IPS-20b (cell line): Measurements from ENCODE around the gene HTR2A.

Source experiments
- H3K27ac ChIP-seq: one replicate; pipeline ENCODE4 v1.5.1; 2013; ENCODE audit warnings: low read length
- H3K27me3 ChIP-seq: 2 replicates; pipeline ENCODE4 v1.6.1; 2013; ENCODE audit warnings: mild to moderate bottlenecking, low read length, inconsistent platforms; ENCODE audit not compliant: insufficient read depth
- H3K36me3 ChIP-seq: 2 replicates; pipeline ENCODE4 v1.6.1; 2013; ENCODE audit warnings: low read depth, mild to moderate bottlenecking, inconsistent platforms, low read length, moderate library complexity; ENCODE audit not compliant: insufficient read depth
- H3K4me1 ChIP-seq: 2 replicates; pipeline ENCODE4 v1.6.1; 2013; ENCODE audit warnings: mild to moderate bottlenecking, control low read depth, inconsistent platforms, low read length, moderate library complexity; ENCODE audit not compliant: insufficient read depth
- H3K4me3 ChIP-seq: 2 replicates; pipeline ENCODE4 v1.5.1; 2013; ENCODE audit warnings: mild to moderate bottlenecking, low read length, inconsistent platforms
- H3K9ac ChIP-seq: 2 replicates; pipeline ENCODE4 v1.6.1; 2013; ENCODE audit warnings: low read depth, mild to moderate bottlenecking, inconsistent platforms, low read length, moderate library complexity
- H3K9me3 ChIP-seq: 2 replicates; pipeline ENCODE4 v1.6.1; 2013; ENCODE audit warnings: mild to moderate bottlenecking, low read depth, low read length, inconsistent platforms; ENCODE audit not compliant: insufficient read depth

HTR2A gene

DNA sequence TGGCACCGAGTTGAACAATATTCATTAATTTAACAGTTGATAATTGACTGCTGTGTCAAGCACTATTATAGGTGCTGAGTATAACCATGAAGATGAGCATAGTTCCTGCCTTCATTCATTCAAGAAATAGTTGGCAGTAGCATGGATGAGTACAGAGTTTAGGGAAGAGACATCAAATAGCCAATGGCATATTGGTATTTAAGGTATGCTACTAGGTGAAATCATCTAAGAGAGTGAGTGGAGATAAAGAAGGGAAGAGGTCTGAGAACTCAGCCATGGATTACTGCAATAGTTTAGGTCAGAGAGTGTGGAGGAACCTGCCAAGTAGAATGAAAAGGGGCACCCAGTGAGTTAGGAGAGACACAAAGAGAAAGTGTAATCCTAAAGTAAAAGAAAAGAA, 4.9 kb upstream of the HTR2A start:
- H3K27ac ChIP-seq, result no peak overlapping the region
- H3K9ac ChIP-seq, result no peak overlapping the region
- H3K9me3 ChIP-seq, result no peaks in the 10 kb centered on the region
- no peaks in the 10 kb centered on the region for H3K27me3 ChIP-seq
- H3K36me3 ChIP-seq, result no peaks in the 10 kb centered on the region
- no peak overlapping the region for H3K4me3 ChIP-seq
- no peaks in the 10 kb centered on the region; the same call in 1 of the 2 replicates for H3K4me1 ChIP-seq

DNA sequence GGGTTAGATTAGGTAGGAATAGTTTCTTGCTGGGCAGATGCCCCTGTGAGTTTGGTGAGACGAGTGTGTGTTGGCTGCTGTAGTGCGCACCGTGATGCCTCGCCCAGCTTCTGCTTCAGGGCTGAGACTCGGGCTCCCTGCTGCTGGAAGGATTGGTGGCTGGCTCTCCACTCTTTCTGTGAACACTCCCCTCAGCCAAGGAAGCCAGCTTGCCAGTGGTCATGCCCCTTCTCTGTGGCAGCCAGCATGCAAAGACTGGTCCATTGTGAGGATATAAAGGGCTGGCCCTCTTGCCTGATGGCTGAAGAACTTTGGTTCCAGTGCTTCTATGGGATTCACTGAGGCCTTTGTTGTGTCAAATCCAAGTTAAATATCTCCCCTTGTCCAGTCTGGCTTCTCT, 2.9 kb upstream of the HTR2A start:
- Histone ChIP-seq H3K27ac (no peak overlapping the region), H3K27me3 (no peaks in the 10 kb centered on the region), H3K9me3 (no peaks in the 10 kb centered on the region), H3K9ac (no peak overlapping the region), H3K36me3 (no peaks in the 10 kb centered on the region), H3K4me3 (no peak overlapping the region), H3K4me1 (peaks cover 5% of the 10 kb centered on the region; the same call in 1 of the 2 replicates)

DNA sequence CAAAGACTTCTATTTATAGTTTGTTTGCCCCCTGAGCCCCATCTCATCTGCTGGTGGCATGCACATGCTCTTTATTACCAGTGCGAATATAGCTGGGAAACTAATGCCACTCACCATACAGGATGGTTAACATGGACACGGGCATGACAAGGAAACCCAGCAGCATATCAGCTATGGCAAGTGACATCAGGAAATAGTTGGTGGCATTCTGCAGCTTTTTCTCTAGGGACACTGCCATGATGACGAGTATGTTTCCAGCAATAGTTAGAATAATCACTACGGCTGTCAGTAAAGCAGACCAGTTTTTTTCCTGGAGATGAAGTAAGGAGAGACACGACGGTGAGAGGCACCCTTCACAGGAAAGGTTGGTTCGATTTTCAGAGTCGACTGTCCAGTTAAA, 1.5 kb downstream of the HTR2A start:
- no peak overlapping the region for H3K4me3 ChIP-seq
- no peaks in the 10 kb centered on the region for H3K36me3 ChIP-seq
- H3K4me1 ChIP-seq, result peaks cover 16% of the 10 kb centered on the region; the same call in 1 of the 2 replicates
- H3K9ac ChIP-seq, result no peak overlapping the region
- peaks cover 11% of the 10 kb centered on the region for H3K27me3 ChIP-seq
- H3K9me3 ChIP-seq, result no peaks in the 10 kb centered on the region
- no peak overlapping the region for H3K27ac ChIP-seq

DNA sequence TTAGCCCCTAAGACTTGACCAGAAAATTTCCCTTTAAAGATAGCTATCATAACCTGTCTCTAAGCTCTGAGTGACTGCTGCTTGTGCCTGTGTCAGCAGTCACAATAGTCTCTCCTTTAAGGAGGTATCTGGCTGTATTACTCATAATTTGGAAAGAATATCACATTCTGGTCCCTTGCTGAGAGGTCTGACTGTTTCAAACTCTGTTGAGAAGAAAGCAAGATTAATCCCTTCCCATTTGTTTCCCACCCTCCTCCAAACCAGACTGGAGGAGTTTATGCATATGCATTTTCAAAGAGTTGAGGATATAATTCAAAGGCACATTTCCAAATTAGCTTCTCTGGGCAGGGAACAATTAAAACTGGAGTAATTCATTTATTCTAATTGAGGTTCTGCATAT, 2.3 kb downstream of the HTR2A start:
- Histone ChIP-seq H3K27me3 (peaks cover 11% of the 10 kb centered on the region), H3K4me3 (peak overlapping the region; percentile 69; the same call in 1 of the 2 replicates), H3K9me3 (no peaks in the 10 kb centered on the region), H3K27ac (no peak overlapping the region), H3K4me1 (peaks cover 16% of the 10 kb centered on the region; the same call in 1 of the 2 replicates), H3K36me3 (no peaks in the 10 kb centered on the region), H3K9ac (no peak overlapping the region; the same call in 1 of the 2 replicates)

DNA sequence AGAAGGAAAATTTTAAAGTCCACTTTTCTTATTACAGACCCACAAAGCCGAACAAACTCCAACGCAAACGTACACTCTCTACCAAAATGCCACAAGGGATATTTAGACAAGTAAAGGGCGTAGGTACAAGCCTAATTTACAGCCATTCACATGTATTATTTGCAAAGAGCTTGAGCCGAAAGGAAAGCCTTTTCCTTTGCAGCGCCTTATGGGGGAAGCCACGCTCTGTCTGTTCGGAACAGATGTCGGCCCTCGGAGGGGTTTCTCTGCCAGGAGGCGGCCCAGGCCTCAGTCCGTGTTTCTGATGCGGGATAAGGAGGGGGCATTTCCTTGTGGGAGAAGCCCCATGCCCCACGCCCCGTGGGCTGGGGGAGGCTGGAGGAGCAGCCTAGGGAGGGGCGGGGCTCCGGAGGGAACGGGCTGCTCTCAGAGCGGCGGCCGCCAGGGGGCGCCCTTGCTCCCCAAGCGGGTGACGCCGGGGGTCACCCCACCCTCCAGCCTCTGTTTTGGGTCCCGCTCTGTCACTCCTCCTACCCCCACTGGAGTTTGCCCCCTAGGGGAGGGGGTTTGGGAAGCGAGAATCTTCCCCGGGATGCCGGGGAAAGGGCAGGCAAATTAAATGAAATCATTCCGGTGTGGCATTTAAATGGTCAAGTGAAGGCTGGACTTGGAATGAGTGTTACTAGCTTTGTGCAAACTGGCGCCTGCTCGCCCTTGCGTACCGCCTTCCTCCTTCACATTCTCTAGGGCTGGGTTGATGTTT, 2.9 kb downstream of the HTR2A start:
- Histone ChIP-seq H3K4me1 (peaks cover 16% of the 10 kb centered on the region; the same call in 1 of the 2 replicates), H3K9ac (peak overlapping the region; percentile 50; the same call in 1 of the 2 replicates), H3K4me3 (peak overlapping the region; percentile 69), H3K9me3 (no peaks in the 10 kb centered on the region), H3K27me3 (peaks cover 11% of the 10 kb centered on the region), H3K36me3 (no peaks in the 10 kb centered on the region), H3K27ac (no peak overlapping the region)

DNA sequence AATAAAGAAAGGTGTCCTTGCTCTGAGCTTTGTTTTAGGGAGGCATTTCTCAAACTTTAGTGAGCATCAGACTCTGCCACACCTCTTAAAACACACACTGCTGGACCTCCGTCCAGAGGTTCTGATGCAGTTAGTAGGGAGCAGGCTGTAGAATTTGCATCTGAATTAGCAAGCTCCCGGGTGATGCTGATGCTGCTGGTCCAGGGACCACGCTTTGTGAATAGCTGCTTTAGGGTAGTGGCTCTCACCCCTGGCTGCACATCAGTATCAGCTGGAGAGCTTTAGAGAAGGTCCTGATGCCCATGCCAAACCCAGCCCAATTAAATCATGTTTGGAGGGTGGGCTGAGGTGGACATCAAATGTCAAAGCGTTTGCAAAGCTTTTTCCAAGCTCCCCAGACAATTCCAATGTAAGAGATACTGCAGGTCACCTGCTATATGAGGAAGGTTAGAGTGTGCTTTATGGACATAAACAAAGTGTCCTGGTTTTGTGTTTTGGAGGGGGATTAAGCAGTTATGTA, 3.6 kb downstream of the HTR2A start:
- H3K36me3 ChIP-seq, result no peaks in the 10 kb centered on the region
- peak overlapping the region; percentile 69 for H3K4me3 ChIP-seq
- H3K27ac ChIP-seq, result no peak overlapping the region
- H3K27me3 ChIP-seq, result peaks cover 11% of the 10 kb centered on the region
- no peaks in the 10 kb centered on the region for H3K9me3 ChIP-seq
- peaks cover 16% of the 10 kb centered on the region; the same call in 1 of the 2 replicates for H3K4me1 ChIP-seq
- H3K9ac ChIP-seq, result no peak overlapping the region

DNA sequence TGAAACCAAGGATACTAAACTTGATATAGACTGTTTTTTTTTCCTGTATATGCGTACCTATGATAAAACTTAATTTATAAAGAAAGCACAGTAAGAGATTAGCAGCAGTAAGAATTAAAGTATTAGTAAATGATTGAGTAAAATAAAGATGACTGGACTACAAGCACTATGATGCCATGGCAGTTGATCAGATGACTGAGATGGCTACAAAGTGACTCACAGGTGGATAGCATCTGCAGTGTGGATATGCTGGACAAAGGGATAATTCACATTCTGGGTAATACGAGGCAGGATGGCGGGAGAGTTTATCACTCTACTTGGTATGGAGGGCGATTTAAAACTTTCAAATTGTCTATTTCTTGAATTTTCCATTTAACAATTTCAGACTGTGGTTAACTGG, 11.8 kb downstream of the HTR2A start:
- Histone ChIP-seq H3K4me3 (no peak overlapping the region), H3K27me3 (no peaks in the 10 kb centered on the region), H3K36me3 (no peaks in the 10 kb centered on the region), H3K9ac (no peak overlapping the region), H3K4me1 (no peaks in the 10 kb centered on the region), H3K27ac (no peak overlapping the region), H3K9me3 (no peaks in the 10 kb centered on the region)

DNA sequence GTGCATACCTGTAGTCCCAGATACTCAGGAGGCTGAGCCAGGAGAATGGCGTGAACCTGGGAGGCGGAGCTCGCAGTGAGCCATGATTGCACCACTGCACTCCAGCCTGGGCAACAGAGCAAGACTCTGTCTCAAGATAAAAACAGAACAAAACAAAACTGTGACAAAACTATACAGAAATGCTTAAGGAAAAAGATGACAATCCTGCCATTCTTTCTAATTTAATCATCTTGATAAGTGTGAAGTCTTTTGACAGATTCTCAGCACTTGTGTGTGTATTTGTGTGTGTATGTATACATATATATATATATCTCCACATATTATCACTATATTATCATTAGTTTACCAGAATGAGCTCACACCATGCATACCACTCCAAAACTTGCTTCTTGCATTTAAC, 12.3 kb downstream of the HTR2A start:
- no peaks in the 10 kb centered on the region for H3K27me3 ChIP-seq

DNA sequence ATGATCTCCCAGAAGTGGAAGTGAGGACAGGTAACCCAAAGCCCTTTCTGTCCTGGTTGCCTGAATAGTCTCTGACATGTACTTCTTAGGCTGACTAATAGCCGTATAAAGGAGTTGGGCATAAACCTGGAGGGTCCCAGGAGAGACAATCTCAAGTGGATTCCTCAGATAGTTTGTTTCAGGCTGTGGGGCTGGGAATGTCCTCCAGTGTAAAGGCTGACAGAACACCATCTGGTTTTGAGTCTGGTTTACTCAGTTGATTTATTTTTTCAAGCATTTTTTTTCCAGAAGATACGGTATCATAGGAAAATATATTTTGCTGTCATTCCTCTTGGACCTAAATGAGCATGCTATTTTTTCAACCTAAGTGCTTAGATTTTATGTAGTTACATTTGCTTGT, 15.2 kb downstream of the HTR2A start:
- H3K4me1 ChIP-seq, result peaks cover 5% of the 10 kb centered on the region; the same call in 1 of the 2 replicates
- no peak overlapping the region for H3K27ac ChIP-seq
- no peak overlapping the region for H3K9ac ChIP-seq
- no peak overlapping the region for H3K4me3 ChIP-seq
- H3K27me3 ChIP-seq, result no peaks in the 10 kb centered on the region
- no peaks in the 10 kb centered on the region for H3K9me3 ChIP-seq
- no peaks in the 10 kb centered on the region for H3K36me3 ChIP-seq

More for the DNA sequence above, 12.3 kb downstream of the HTR2A start:
- Histone ChIP-seq H3K9ac (no peak overlapping the region), H3K9me3 (no peaks in the 10 kb centered on the region), H3K4me1 (no peaks in the 10 kb centered on the region), H3K36me3 (no peaks in the 10 kb centered on the region), H3K4me3 (no peak overlapping the region), H3K27ac (no peak overlapping the region)

DNA sequence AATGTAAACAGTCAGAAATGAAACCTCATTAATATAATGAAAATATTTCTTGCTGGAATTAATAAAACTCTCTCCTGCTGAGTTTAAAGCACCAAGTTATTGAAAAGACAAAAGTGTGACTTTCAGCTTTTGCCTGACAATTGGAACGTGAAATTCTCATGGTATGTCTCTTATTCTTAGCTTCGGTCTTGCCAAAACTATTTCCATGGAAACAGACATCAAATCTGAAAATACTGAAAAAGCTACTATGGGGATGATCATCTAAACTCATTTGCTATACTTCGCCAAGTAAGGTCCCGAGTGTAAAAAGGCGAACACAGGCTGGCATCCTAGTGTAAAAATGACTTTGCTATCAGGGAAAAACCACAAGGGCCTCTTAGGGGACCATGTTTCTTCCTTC, 22.8 kb downstream of the HTR2A start:
- Histone ChIP-seq H3K9ac (no peak overlapping the region), H3K27ac (no peak overlapping the region), H3K27me3 (no peaks in the 10 kb centered on the region), H3K4me3 (no peak overlapping the region), H3K4me1 (peaks cover 5% of the 10 kb centered on the region; the same call in 1 of the 2 replicates), H3K9me3 (no peaks in the 10 kb centered on the region), H3K36me3 (no peaks in the 10 kb centered on the region)

DNA sequence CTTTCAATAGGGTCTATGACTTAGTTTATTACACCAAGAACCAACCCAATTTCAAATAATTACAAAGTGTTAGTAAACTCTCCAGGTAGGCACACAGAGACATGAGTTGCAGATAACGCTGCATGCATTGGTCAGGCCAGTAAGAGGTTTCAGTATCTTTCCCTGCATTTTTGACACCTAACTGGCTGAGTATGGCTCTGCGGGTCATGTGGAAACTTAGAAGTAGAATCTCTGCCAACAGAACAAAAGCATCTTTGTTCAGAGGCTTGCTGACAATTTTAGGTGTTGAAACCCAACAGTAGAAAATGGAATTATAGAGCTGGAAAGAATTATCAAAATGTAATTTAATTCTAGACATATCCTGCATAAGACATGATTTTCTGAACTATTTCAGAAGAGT, 25.3 kb downstream of the HTR2A start:
- Histone ChIP-seq H3K9ac (no peak overlapping the region), H3K27me3 (no peaks in the 10 kb centered on the region), H3K4me3 (no peak overlapping the region), H3K27ac (no peak overlapping the region), H3K36me3 (no peaks in the 10 kb centered on the region), H3K4me1 (no peaks in the 10 kb centered on the region), H3K9me3 (no peaks in the 10 kb centered on the region)

DNA sequence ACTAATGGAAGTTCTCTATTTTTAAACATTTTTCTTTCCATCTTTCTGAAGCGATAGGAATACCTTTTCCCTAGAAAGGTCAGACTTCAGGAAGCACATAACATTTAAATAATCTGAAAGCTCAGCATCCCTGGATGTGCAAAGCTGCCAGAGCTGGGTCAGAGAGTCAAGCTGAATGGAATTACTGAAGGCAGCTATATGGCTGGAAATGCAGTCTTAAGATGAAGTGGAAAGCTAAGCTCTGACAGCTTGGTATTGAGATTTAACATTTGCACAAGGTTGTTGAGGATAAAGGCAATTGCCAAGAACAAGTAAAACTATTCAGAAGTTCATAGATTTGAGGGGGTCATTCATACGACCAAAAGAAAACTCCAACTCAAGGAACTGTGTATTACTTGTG, 28.8 kb downstream of the HTR2A start:
- no peaks in the 10 kb centered on the region for H3K36me3 ChIP-seq
- H3K4me3 ChIP-seq, result no peak overlapping the region
- no peak overlapping the region for H3K9ac ChIP-seq
- H3K9me3 ChIP-seq, result no peaks in the 10 kb centered on the region
- H3K27me3 ChIP-seq, result no peaks in the 10 kb centered on the region
- no peaks in the 10 kb centered on the region for H3K4me1 ChIP-seq
- no peak overlapping the region for H3K27ac ChIP-seq
